ENCODE measurements around the gene TACC2.

Gene TACC2

DNA sequence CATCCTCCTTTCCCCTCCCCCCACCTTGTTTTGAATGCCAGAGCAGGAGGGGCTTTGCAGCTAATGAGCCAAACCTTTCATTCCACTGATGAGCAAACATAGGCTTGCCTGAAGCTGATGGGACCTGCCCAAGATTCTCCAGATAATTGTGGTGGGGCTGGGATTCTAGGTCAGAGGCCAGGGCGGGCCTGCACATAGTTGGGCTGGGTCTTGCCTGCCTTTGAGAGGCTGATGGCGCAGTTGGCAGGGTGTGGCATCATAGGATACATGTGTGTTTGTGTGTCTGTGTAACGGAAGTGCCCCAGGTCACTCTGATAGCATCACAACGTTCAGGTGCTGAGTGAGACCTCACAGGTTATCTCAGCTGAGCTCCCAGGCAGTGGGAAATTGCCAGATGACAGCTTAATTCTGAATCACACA, 305.0 kb downstream of the TACC2 start:
- no peak for DNase-seq (ENCODE audit: low read depth in 2 of 2)

DNA sequence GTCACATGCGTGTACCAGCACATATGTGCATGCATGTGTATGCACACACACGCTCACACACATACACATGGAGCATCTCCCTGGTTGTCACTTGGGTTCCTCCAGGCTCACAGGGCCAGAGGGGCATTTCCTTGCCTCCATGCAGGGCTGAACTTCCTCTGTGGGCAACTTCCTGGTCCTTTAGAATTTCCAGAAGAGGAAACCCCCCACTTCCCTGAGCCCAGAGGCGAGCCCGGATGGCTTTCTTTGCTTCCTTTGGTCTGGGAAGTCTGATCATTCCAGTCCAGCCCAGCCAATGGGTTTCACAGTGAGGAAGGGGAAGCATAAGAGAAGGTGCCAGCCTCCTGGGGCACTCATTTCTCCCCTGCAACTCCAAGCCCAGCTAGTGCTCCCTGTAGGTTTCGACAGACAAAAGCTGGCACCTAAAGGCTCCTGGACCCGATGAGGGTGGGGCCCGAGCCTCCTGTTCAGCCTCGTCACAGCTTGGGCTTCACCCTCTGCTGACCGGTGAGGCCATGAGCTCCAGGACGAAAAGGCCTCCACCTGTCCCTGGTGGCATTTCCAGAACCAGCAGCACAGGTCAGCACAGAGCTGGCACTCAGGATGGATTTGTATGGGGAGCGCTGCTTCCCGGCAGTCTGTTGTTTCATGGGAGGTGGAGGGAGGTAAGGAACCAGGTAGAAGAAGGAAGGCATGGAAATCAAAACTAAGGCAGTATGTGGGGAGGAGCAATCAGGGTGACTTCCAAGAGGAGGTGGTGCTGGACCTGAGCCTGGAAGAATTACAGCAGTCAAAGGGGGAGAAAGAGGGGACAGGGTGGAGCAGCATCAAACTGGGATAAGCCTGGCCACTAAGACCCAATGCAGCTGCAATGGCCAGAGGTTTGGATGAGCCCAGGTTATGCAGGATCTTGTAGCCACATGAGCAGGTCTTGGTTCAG, 305.8 kb downstream of the TACC2 start:
- no peak for DNase-seq (ENCODE audit: low read depth in 2 of 2)

DNA sequence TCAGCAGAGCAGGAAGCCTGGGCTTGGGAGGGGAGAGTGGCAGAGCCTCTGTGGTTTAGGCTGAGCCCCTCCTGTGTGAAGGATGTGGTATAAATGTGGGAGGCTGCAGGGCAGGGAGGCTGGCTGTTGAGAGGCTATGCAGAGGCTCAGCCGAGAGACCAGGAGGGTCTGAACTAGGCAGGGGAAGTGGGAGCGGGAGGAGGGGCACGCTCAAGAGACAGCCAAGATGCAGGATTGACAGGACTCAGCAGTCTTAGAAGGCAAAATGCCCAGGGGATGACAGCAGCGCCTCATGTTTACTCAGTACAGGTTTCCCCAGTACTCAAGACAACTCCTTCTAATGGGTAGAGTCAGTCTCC, 306.5 kb downstream of the TACC2 start:
- no peak for DNase-seq (ENCODE audit: low read depth in 2 of 2)

DNA sequence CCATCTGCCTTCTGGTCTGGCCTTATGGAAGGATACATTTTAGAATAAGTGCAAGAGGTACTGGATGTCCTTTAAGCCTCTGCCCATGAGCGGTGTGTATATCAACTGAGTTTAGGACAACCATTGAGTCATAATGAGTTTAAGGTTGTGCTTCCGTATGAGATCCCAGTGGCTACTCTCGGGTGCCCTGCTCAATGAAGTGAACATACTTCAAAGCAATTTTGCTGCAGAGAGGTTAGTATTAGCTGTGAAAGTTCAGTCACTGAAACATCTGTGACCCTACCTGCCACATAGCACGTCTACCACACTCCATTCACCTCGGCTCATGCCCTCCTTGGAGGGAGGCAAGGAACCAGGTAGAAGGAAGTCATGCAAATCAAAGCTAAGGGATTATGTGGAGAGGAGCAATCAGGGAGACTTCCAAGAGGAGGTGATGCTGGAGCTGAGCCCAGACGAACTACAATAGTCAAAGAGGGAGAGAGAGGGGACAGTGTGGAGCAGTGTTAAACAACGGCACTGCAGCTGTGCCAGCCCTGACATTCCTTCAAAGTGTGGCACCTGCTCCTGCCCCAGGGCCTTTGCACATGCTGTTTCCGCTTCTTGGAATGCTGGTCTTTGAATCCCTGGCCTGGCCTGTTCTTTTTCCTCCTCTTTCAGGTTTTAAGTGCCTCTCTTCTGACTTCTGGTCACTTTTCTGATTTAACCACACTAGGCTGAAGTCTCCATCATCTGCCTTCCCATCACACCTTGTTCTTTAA, 307.6 kb downstream of the TACC2 start:
- no peak for DNase-seq (ENCODE audit: low read depth in 2 of 2)

DNA sequence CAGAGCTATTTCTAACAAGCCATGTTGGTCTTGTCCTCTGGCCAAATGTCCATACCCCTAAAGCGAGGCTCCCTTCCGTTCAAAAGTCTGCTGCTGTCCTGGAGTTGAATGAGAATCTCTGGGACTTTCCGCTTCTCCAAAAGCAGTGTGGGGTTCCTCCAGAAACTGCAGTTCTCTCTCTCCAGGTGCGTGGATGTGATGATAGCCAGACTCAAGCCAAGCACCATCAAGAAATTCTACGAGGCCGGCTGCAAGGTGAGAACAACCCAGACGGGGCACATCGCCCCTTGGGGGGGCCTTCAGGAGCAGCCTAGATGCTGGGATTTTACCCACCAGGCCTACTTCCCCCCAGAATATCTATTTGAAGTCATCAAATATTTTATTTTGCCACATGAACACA, 308.6 kb downstream of the TACC2 start:
- DNase-seq (ENCODE audit: low read depth in 2 of 2) = no peak

DNA sequence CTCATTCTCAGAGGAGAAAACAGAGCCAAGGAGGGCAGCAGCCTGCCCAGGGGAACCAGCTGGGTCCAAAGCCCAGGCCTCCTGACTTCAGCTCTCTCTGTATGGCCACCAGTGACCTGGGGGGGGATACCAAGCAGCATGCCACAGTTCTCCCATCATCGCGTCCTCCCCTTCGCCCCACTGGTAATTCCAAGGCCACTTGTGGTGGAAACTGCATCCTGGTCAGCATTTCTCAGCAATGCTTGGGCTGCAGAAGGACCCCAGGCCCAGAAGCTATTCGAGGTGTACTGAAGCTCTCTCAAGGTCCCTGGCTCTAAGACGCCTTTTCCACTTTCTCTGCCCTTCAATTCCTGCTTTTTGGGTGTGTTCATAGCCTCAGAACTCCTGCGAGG, 309.2 kb downstream of the TACC2 start:
- DNase-seq (ENCODE audit: low read depth in 2 of 2) = no peak

DNA sequence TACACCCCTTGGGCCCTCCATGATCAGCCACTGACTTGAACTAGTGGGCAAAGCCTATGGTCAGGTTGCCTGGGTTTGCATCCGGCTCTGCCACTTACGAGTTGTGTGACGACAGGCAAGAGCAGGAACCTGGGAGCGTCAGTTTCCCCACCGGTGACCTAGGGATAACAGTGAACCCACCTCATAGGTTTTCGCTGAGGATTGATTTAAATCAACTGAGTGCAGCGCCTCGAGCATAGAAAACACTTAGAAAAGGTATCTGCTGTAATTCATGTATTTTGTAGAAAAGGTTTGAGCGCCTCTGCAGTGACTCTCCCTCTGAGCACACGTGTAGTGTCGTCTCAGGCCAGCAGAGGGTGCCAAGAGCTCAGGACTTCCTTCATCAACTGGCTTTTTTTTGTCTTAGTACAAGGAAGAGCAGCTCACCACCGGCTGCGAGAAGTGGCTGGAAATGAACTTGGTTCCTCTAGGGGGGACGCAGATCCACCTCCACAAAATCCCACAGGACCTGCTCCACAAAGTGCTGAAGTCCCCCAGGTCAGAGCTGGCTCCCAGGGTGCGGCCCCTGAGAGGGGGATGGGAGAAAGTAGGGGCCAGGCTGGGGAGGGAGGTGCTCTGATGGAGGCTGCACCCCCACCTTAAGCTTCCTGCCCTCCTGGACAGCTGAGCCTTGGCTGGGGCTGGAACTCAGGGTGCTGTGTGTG, 309.8 kb downstream of the TACC2 start:
- DNase-seq (ENCODE audit: low read depth in 2 of 2) = peak; percentile 6 to 16

DNA sequence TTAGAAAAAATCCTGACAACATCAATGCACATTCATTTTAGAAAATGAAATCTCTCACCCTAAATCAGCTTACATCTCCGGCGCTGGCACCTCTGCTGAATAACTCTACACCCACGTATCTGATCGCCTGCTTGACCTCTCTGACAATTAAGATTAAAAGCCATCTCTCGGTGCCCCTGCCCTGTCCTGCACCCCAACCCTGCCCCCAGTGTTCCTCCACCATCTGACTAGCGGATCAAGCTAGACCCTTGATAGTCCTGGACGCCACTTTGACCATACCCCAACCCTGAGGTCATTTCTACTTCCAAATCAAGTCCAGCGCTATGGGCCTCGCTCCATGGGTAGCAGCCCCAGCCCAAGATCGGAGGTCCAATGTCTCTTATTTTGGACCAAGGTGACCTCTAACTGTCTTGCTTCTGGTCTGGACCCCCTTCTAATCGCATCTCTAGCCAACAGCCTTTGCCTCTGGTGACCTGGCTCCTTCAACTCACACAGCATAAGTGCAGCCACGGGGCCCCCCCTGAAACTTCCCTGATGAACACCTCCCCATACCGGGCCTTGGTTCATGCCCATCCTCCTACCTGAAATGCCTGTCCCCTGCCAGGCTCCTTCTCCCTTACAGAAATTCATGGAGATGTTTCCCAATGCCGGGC, 310.6 kb downstream of the TACC2 start:
- no peak for DNase-seq (ENCODE audit: low read depth in 2 of 2)

DNA sequence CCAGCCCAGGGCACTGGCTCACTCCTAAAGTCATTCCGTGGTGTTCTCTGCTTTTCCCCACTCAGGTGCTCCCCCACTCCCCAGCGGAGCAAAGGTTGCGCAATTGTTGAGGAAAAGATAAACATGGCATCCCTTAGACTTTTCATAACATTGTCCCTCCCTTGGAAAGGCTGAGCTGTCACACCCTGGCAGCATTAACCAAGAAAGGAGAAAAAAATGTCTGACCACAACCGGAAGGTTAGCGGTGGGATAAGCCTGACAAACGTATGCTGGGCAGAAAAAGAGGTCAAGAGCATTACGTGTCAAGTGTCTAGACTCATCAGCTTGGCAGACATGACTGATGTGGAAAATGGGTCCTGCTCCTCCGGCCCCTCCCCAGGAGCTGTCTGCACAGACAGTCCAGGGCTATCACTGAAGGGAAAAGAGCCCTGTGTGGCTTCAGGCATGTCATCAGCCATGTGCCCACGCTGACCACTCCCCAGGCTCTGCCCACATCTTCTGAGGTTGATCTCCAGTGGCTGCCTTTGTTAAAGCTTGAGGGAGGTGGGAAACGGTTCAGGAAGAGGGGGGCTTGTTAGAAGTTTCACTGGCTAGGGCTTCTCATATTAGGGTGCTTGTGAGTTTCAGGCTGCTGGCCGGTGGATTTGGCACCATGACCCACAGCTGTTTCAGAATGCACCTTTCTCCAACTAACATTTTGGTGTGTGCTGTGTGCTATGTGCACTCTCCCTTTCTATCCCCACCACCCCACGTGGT, 312.3 kb downstream of the TACC2 start:
- no peak for DNase-seq (ENCODE audit: low read depth in 2 of 2)

DNA sequence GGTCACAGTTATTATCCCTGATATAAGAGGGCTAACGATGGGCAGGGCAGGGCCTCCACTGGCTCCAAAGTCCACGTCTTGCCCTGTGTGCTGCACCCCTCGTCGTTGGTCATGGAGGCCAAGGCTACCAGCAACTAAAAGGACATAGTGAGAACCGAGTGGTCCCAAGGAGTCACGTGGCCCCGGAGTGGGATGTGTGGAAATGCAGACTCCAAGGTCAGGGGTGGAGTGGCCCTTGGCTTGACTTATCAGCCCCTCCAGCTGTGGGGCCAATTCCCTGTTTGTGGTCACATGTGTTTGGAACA, 312.8 kb downstream of the TACC2 start:
- DNase-seq (ENCODE audit: low read depth in 2 of 2) = no peak

DNA sequence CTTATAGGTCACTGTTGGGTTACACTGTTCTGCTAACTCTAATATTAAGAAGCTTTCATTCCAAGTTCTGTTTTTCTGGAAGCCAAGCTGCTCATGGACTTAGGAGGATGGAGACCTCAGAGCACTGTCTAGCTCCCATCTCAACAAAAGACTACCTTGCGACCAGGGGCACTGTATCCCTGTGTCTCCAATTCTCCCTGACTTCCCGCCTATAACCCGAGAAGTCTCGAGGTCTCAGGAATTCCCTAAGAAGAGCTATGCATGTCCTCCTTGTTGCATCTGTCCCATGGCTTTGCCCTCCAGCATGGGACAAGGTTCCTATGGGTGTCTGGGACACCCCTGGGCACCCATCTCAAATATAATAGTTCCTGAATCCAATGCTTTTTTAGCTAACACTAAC, 313.4 kb downstream of the TACC2 start:
- no peak for DNase-seq (ENCODE audit: low read depth in 2 of 2)

DNA sequence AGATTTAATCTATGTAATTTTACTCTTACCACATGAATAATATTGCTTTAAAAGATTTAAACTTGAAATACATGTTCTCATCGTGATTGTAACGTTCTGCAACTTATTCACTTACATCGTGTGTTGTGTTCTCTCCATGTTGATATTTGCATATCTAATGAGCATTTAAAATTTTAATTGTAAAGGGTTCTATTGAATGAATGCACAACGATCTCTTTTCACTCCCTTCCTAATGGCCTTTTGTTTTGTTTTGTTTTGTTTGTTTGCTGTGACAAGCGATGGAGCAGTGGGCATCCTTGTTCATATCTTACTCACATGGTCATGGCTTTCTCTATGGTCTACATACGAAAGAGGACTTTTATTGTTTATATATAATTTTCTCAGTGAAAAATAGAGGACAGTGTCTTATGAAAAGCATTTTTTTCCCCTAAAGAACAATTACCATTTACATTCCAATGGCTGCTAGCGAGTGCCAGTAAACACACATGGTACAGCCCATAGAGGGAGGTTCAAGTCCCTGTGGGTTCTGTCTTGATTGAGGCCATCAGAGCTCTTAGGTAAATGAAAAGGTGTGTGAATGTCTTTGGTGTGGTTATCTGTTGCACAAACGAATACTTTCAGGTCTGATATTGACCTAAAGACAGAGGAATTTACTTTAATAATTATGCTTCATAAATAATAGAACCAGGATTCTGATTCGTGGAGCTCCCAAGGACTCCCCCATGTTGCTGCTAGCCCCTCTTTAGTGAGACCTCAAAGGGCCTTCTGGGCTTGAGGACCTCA, 314.5 kb downstream of the TACC2 start:
- no peak for DNase-seq (ENCODE audit: low read depth in 2 of 2)

Data from stimulated activated CD8-positive, alpha-beta memory T cell treated with anti-CD3 and anti-CD28 coated beads, Interleukin-15, amount 100 ng/mL, for 4 hours (primary cell).